ENCODE measurements around the gene CACNB3. TPM values are rescaled to one million over a fixed set of nuclear protein-coding genes. Genes with fewer than 3 reads are reported as not detected.

Gene CACNB3
- total RNA-seq = 20.4 and 26.1 TPM in 2 replicates

DNA sequence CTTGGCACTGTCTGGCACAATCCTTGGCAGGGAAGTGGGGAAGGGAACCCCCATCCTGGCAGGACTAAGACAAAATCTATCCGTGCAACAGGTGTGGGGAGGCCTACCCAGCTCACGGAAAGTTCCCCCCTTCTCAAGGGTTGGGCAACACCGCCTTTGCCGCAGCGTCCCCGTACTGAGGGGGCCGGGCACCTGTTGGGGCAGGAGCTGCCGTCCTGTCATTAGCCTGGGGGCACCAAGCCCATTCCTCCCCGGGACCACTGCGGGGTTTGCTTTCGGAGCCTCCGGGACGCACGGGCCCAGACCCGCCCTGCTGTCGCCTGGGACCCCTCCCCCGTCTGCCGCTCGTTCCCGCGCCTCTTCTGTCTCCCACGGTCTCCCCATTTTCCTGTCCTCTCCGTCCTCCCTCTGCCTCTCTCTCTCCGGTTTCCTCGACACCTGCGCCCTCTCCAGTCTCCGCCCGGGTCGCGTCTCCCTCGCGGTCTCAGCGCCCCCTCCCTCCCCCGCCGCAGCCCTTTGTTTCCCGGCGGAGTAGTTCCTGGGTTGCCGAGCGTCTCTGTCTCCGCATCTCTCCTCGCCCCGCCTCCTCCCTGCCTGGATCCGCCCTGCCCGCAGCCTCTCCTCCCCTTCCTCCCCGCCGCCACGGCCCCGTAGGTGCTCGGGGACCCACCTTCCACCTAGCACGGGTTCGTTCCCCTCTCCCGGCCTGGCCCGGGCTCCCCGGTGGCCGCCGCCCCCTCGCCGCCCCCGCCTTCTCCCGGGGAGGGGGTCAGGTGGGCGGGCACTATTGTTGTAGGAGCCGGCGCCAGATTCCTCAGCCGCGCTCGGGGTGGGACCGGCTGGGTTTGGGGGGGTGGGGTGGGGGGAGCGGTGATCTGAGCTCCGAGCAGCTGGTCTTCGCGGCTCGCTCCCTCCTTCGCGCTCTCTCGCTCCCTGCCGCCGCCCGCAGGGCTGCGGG, at the start of gene CACNB3:
TSS of gene CACNB3 (plus strand) at position 624 of the 958 bp plus-strand sequence. CDS start 434 bp downstream, outside the sequence.

DNA sequence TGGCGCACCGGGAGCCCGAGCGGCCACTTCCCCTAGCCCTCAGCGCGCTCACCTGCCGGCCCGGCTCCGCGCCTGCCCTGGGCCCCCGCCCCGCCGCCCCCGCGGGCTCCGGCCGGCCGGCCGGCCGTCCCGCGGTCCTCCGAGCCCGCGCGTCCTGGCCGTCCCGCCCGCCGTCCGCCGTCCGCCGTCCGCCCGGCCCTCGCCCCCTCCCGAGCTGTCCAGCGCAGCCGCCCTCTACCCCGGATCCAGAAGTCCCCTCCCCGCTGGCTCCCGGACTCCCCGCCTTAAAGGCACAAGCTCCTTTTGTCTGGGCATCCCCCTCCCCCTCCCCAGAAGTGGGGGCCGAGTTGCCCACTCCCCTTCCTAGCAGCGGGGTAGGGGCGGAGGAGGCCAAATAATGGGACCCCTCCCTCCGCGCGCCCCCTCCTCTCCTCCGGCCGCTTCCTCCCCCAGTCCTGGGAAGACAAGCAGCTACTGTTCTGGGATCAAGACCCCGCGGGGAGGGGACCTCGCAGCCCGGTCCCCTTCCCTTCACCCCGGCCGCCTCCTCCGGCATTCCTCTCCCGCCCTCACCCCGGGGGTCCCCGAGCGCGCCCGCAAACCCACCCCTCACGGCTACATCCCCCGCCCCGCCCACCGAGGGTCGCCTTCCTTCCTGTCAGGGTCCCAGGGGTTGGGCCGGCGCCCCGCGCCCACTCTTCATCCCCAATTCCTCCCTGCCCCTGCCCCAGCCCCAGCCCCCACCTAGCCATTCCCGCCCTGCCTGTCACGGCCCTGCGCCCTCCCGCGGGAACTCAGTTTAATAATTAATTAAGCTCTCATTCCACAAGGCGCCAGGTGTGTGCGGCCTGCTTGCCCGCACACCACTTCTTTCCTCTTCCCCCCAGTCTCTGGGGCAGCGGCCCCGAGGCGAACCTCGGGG, 29.2 kb upstream of the CACNB3 start, which contains the start of gene ADCY6:
TSS of gene ADCY6 (minus strand) at position 236 of the 922 bp plus-strand sequence. CDS start 5,655 bp downstream, outside the sequence.

DNA sequence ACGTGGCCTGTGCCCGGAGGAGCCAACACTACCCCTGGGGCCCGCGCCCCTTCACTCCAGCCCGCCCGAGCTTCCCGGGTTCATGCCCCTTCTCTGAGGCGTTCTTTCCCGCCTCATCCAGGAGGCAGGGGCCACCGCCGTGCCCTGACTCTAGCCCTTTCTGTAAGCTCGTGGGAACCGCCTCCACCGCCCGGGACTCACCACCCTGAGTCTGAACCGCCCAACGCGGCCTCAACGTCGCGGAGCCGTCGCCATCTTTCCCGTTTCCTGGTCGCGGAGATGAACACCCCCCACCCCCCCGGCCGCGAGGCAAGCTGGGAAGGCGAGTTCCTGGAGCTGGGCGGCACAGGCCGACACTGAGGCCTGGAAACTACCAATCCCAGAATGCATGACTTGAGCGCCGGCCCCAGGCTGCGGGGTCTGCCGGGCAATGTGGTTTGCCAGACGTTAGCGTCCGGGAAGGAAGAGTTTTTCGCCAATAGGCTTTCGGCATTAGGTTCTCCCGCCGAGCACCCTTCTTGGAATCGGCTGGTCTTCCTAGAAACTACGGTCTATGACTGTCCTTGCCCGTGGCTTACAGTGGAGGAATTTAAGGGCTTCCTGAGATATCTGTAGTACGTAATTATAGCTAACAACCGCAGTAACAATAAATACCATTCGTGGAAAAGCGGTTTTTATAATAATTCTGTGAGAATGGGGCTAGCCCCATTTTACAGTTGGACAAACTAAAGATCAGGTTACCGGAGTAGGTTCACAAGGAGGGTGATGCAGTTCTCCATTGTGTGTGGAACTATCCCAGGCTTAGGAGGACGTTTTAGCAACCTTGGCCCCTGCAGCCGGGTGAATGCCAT, 33.8 kb downstream of the CACNB3 start, which contains the start of gene DDX23:
TSS of gene DDX23 (minus strand) at position 281 of the 851 bp plus-strand sequence. CDS start 6,381 bp downstream, outside the sequence.

DNA sequence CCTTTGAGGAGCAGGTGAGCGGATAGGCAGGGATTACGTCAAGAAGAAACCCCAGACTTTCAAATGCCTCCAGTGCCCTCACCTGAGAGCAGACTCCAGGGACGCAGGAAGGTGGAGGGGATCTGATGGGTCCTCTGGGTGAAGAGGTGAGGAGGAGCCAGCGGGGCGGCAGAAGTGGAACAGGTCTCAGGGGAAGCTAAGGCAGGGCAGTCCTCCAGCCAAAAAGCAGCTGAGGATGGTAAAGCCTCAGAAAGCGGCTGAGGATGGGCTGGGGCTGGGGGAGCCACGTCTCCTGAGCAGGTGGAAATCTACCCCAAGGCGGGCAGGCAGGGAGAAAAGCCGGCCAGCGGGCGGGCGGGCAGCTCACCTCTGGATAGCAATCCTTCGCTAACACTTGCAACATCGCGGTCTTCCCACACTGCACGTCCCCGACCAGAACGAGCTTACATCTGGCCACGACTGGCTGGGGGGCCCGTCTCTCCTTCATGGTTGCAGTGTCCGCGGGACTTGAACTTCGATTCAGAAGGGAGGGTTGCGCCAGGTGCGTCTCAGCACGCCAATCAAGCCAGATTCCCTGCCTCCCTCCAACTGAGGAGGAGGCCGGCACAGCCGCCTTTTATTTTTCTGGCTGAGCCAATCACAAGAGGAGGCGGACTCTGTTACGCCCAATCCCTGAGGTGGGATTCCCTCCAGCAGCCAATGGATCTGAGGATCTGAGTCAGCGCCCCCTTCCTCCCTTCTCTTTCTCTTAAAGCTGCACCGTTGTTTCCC, 47.2 kb downstream of the CACNB3 start, which contains the start of gene RND1:
TSS of gene RND1 (minus strand) at position 590 of the 771 bp plus-strand sequence. CDS start at position 487, 103 bp downstream.

Other genes starting within 250 kb of the CACNB3 start
- not detected in 2 replicates for gene LALBA, start 248.4 kb upstream of the CACNB3 start, total RNA-seq
- gene KANSL2, start 136.3 kb upstream of the CACNB3 start, total RNA-seq = 35.8 and 39.0 TPM in 2 replicates
- 11.8 and 12.5 TPM in 2 replicates for gene CCNT1, start 101.8 kb upstream of the CACNB3 start, total RNA-seq
- 12.6 and 13.3 TPM in 2 replicates for gene ADCY6, start 29.4 kb upstream of the CACNB3 start, total RNA-seq
- 48.3 and 49.1 TPM in 2 replicates for gene DDX23, start 33.7 kb downstream of the CACNB3 start, total RNA-seq
- 0.30 TPM in 1 of 2 replicates, not detected in the other for gene RND1, start 47.4 kb downstream of the CACNB3 start, total RNA-seq
- gene FKBP11, start 107.0 kb downstream of the CACNB3 start, total RNA-seq = 40.3 and 47.1 TPM in 2 replicates
- 66.6 and 75.1 TPM in 2 replicates for gene ARF3, start 139.0 kb downstream of the CACNB3 start, total RNA-seq
- gene WNT10B, start 153.2 kb downstream of the CACNB3 start, total RNA-seq = 0.15 and 0.34 TPM in 2 replicates
- not detected in 2 replicates for gene WNT1, start 159.8 kb downstream of the CACNB3 start, total RNA-seq
- not detected in 2 replicates for gene DDN, start 180.9 kb downstream of the CACNB3 start, total RNA-seq
- gene PRKAG1, start 200.3 kb downstream of the CACNB3 start, total RNA-seq = 70.3 and 76.0 TPM in 2 replicates
- 11.3 and 14.6 TPM in 2 replicates for gene KMT2D, start 242.3 kb downstream of the CACNB3 start, total RNA-seq

Data from bronchus fibroblast of lung (primary cell).